IMR-90 (cell line): ENCODE results near the gene SUSD1. TPM values are rescaled to one million over a fixed set of nuclear protein-coding genes. Genes with fewer than 3 reads are reported as not detected.

ENCODE experiments used
- ATAC-seq: fragments of 200-7000 bp; cut with Tn5 transposase; 2 replicates; pipeline ENCODE4 v1.9.1; 2020; ENCODE audit warnings: low read depth, mild to moderate bottlenecking, moderate library complexity
- BruUV-seq: library from RNA; stranded (reverse); fragments of 400-500 nt; replicated peaks from 2 replicates; lab custom pipeline; 2021; lab: Mats Ljungman, UMichigan
- CTCF ChIA-PET: fragments of 300-600 bp; formaldehyde crosslinking; extraction: SDS; loops from one replicate; lab custom pipeline; 2021; ENCODE audit warnings: antibody characterized with exemption; lab: Yijun Ruan, JAX
- POLR2A ChIA-PET: fragments of 300-600 bp; sonication (Branson Sonifier 250); formaldehyde crosslinking; loops from one replicate; lab custom pipeline; 2022; ENCODE audit warnings: antibody characterized with exemption; ENCODE audit not compliant: unreplicated experiment; lab: Charles Lee
- DNase-seq: peaks from one replicate; pipeline ENCODE4 v3.0.0; 2013
- H2AFZ ChIP-seq: replicated peaks from 2 replicates; pipeline ENCODE3; 2013; ENCODE audit warnings: low read length, mild to moderate bottlenecking; ENCODE audit not compliant: poor library complexity
- H2AK5ac ChIP-seq: 2 replicates; pipeline ENCODE4 v1.6.1; 2013; ENCODE audit warnings: low read depth, low read length, inconsistent platforms
- H2AK9ac ChIP-seq: replicated peaks from 2 replicates; pipeline ENCODE3; 2013; ENCODE audit warnings: mild to moderate bottlenecking, low read depth, low read length, moderate library complexity; ENCODE audit not compliant: poor library complexity
- H2BK120ac ChIP-seq: 2 replicates; pipeline ENCODE4 v1.6.1; 2013; ENCODE audit warnings: low read depth, low read length, inconsistent platforms
- H2BK15ac ChIP-seq: 3 replicates; pipeline ENCODE4 v1.6.1; 2013; ENCODE audit warnings: low read depth, low read length, inconsistent platforms
- H2BK20ac ChIP-seq: 2 replicates; pipeline ENCODE4 v1.6.1; 2013; ENCODE audit warnings: low read depth, mild to moderate bottlenecking, inconsistent platforms, low read length, moderate library complexity
- H2BK5ac ChIP-seq: 2 replicates; pipeline ENCODE4 v1.6.1; 2013; ENCODE audit warnings: mild to moderate bottlenecking, low read depth, low read length, inconsistent platforms; ENCODE audit not compliant: poor library complexity, severe bottlenecking
- H3K14ac ChIP-seq: replicated peaks from 2 replicates; pipeline ENCODE4 v1.6.1; 2013; ENCODE audit warnings: low read depth, low read length, inconsistent platforms
- H3K18ac ChIP-seq: 2 replicates; pipeline ENCODE4 v1.6.1; 2013; ENCODE audit warnings: low read depth, low read length, control low read depth
- H3K23ac ChIP-seq: 2 replicates; pipeline ENCODE4 v1.6.1; 2013; ENCODE audit warnings: low read depth, low read length, inconsistent platforms
- H3K27ac ChIP-seq: 2 replicates; pipeline ENCODE4 v1.5.1; 2013; ENCODE audit warnings: mild to moderate bottlenecking, control low read depth, low read length; ENCODE audit not compliant: insufficient read depth
- H3K27me3 ChIP-seq: 2 replicates; pipeline ENCODE4 v1.6.1; 2013; ENCODE audit warnings: low read length; ENCODE audit not compliant: control insufficient read depth, insufficient read depth
- H3K36me3 ChIP-seq: 2 replicates; pipeline ENCODE4 v1.6.1; 2013; ENCODE audit warnings: low read length, mixed read lengths; ENCODE audit not compliant: control insufficient read depth, insufficient read depth
- H3K4ac ChIP-seq: 2 replicates; pipeline ENCODE4 v1.6.1; 2013; ENCODE audit warnings: low read depth, low read length, inconsistent platforms
- H3K4me1 ChIP-seq: 2 replicates; pipeline ENCODE4 v1.6.1; 2013; ENCODE audit warnings: low read length, mixed read lengths; ENCODE audit not compliant: control insufficient read depth, insufficient read depth
- H3K4me2 ChIP-seq: 2 replicates; pipeline ENCODE4 v1.6.1; 2013; ENCODE audit warnings: low read depth, mild to moderate bottlenecking, control low read depth, low read length, moderate library complexity
- H3K4me3 ChIP-seq: 2 replicates; pipeline ENCODE4 v1.5.1; 2013; ENCODE audit warnings: low read depth, mild to moderate bottlenecking, control low read depth, low read length, moderate library complexity; ENCODE audit not compliant: insufficient read depth
- H3K56ac ChIP-seq: 2 replicates; pipeline ENCODE4 v1.6.1; 2013; ENCODE audit warnings: low read length, inconsistent platforms; ENCODE audit not compliant: insufficient read depth; ENCODE audit errors: extremely low read depth
- H3K79me1 ChIP-seq, 2 experiments: 2 replicates each; pipeline ENCODE4 v1.6.1; 2013; ENCODE audit warnings: low read length in 2 of 2, inconsistent platforms in 1 of 2, low read depth in 1 of 2
- H3K9ac ChIP-seq: 2 replicates; pipeline ENCODE4 v1.6.1; 2013; ENCODE audit warnings: low read depth, low read length, control low read depth
- H3K9me1 ChIP-seq: 2 replicates; pipeline ENCODE4 v1.6.1; 2013; ENCODE audit warnings: low read length, inconsistent platforms; ENCODE audit not compliant: insufficient read depth
- H3K9me3 ChIP-seq: 2 replicates; pipeline ENCODE4 v1.6.1; 2013; ENCODE audit warnings: low read length; ENCODE audit not compliant: control insufficient read depth, insufficient read depth
- H4K20me1 ChIP-seq: 2 replicates; pipeline ENCODE4 v1.6.1; 2013; ENCODE audit warnings: low read length, inconsistent platforms; ENCODE audit not compliant: insufficient read depth
- H4K5ac ChIP-seq: 2 replicates; pipeline ENCODE4 v1.6.1; 2013; ENCODE audit warnings: mild to moderate bottlenecking, low read depth, low read length, control low read depth
- H4K8ac ChIP-seq, 2 experiments: 2 replicates each; pipeline ENCODE4 v1.6.1; 2013; ENCODE audit warnings: low read depth in 2 of 2, low read length in 2 of 2, control low read depth in 1 of 2, inconsistent platforms in 1 of 2
- H4K91ac ChIP-seq: 2 replicates; pipeline ENCODE4 v1.6.1; 2013; ENCODE audit warnings: low read depth, low read length, inconsistent platforms; ENCODE audit not compliant: insufficient read depth
- BHLHE40 ChIP-seq: fragments of 150-350 bp; IDR thresholded peaks from 2 replicates; pipeline ENCODE4 v1.6.1; 2016; ENCODE audit warnings: mild to moderate bottlenecking, low read depth, low read length
- CEBPB ChIP-seq: IDR thresholded peaks from 2 replicates; pipeline ENCODE4 v1.6.1; 2012; ENCODE audit warnings: low read depth, low read length, improper control_type of control experiment
- CHD1 ChIP-seq: IDR thresholded peaks from 2 replicates; pipeline ENCODE4 v1.6.1; 2012; ENCODE audit warnings: low read depth, low read length, improper control_type of control experiment
- CTCF ChIP-seq: conservative IDR thresholded peaks from 2 replicates; pipeline ENCODE4 v1.5.1; 2012; ENCODE audit warnings: mild to moderate bottlenecking, low read depth, low read length, improper control_type of control experiment
- ELK1 ChIP-seq: fragments of 150-350 bp; IDR thresholded peaks from 2 replicates; pipeline ENCODE4 v1.6.1; 2016; ENCODE audit warnings: low read depth, mild to moderate bottlenecking, low read length, moderate library complexity, borderline replicate concordance
- FOS ChIP-seq: fragments of 150-350 bp; IDR thresholded peaks from 2 replicates; pipeline ENCODE4 v1.6.1; 2016; ENCODE audit warnings: low read depth, low read length
- MAFK ChIP-seq: IDR thresholded peaks from 2 replicates; pipeline ENCODE4 v1.6.1; 2012; ENCODE audit warnings: low read depth, low read length, improper control_type of control experiment
- MAZ ChIP-seq: IDR thresholded peaks from 2 replicates; pipeline ENCODE4 v1.6.1; 2012; ENCODE audit warnings: low read depth, mild to moderate bottlenecking, low read length, improper control_type of control experiment, moderate library complexity, borderline replicate concordance
- MXI1 ChIP-seq: IDR thresholded peaks from 2 replicates; pipeline ENCODE4 v1.6.1; 2012; ENCODE audit warnings: low read depth, mild to moderate bottlenecking, low read length, moderate library complexity, borderline replicate concordance
- NFE2L2 ChIP-seq: fragments of 150-350 bp; IDR thresholded peaks from 2 replicates; pipeline ENCODE4 v1.6.1; 2016; ENCODE audit warnings: low read depth, mild to moderate bottlenecking, low read length
- POLR2A ChIP-seq: IDR thresholded peaks from 2 replicates; pipeline ENCODE4 v1.6.1; 2012; ENCODE audit warnings: mild to moderate bottlenecking, low read depth, low read length
- RAD21 ChIP-seq: IDR thresholded peaks from 2 replicates; pipeline ENCODE4 v1.6.1; 2012; ENCODE audit warnings: low read length, improper control_type of control experiment
- RCOR1 ChIP-seq: IDR thresholded peaks from 2 replicates; pipeline ENCODE4 v1.6.1; 2012; ENCODE audit warnings: mild to moderate bottlenecking, low read length, improper control_type of control experiment; ENCODE audit not compliant: insufficient replicate concordance
- RFX5 ChIP-seq: IDR thresholded peaks from 2 replicates; pipeline ENCODE4 v1.8.0; 2012; ENCODE audit warnings: low read depth, mild to moderate bottlenecking, low read length, moderate library complexity
- SMC3 ChIP-seq: fragments of 150-350 bp; IDR thresholded peaks from 2 replicates; pipeline ENCODE4 v1.6.1; 2016; ENCODE audit warnings: low read depth, mild to moderate bottlenecking, antibody characterized with exemption, low read length, moderate library complexity
- USF2 ChIP-seq: fragments of 150-350 bp; IDR thresholded peaks from 2 replicates; pipeline ENCODE4 v1.6.1; 2017; ENCODE audit warnings: mild to moderate bottlenecking, antibody characterized with exemption, low read length, low read depth
- WGBS, 2 experiments: methylation state at CpG; one replicate each; pipeline versions ENCODE4 v1.1.5 to v1.1.7; 2013; ENCODE audit warnings: missing lambda C conversion rate in 2 of 2; ENCODE audit not compliant: insufficient read length in 1 of 2; ENCODE audit errors: extremely low coverage in 2 of 2; 5-methylcytosine and 5-hydroxymethylcytosine counted together
- dilution Hi-C: fragments of 300-500 bp; cut with HindIII; formaldehyde crosslinking; loops from one replicate; pipeline ENCODE4 v1.14.3; 2018; ENCODE audit warnings: low sequenced_read_pairs; ENCODE audit not compliant: unreplicated experiment
- in situ Hi-C: fragments of 300-500 bp; cut with MboI; formaldehyde crosslinking; loops from 3 replicates; pipeline ENCODE4 v1.14.3; 2019; ENCODE audit warnings: low sequenced_read_pairs, inconsistent platforms, mixed read lengths
- intact Hi-C: fragments of 100-400 bp; cut with micrococcal nuclease; formaldehyde crosslinking; loops from 2 replicates; pipeline ENCODE4 v1.10.0; 2022
- polyA plus RNA-seq, 3 experiments: library from polyadenylated mRNA; depleted of rRNA; stranded (reverse); fragments of >200 nt; gene quantifications; 2 replicates each; pipeline ENCODE4 v1.2.3, GENCODE V29; 2012; ENCODE audit warnings: low replicate concordance in 1 of 3
- total RNA-seq: library from RNA; depleted of rRNA; stranded (reverse); fragments of >200 nt; gene quantifications from 2 replicates; pipeline ENCODE4 v1.2.3, GENCODE V29; 2012

Gene SUSD1
- total and polyA plus RNA-seq, 2 of the 4 experiments (the other 2 are of a cell fraction), result 4.0 to 4.7 TPM

GRCh38 chr9:112000743-112001142 lies 174.4 kb downstream of the SUSD1 start:
- CTCF ChIA-PET, result no interaction called here
- peak overlapping the region; percentile 56; the same call in 1 of the 2 replicates for H2BK120ac ChIP-seq
- ATAC-seq, result no peak

More at GRCh38 chr9:112000743-112001142, 174.4 kb downstream of the SUSD1 start:
- intact Hi-C loops, result no loop called here
- no peaks in the 10 kb centered on the region for H3K27me3 ChIP-seq
- H3K4me2 ChIP-seq, result no peak overlapping the region
- H2AK5ac ChIP-seq, result peak overlapping the region; percentile 91; the same call in 1 of the 2 replicates
- peaks cover 8% of the 10 kb centered on the region for H3K4me1 ChIP-seq
- peak overlapping the region; percentile 23 for H2AK9ac ChIP-seq
- peaks cover 5% of the 10 kb centered on the region for H3K9me1 ChIP-seq
- H4K8ac ChIP-seq, result peak overlapping the region in 1 of 2 experiments; percentile 51; a peak in 2 of 4 replicates
- no peak overlapping the region for H4K5ac ChIP-seq
- no peak overlapping the region for H3K4me3 ChIP-seq
- in situ Hi-C loops, result no loop called here
- H3K27ac ChIP-seq, result no peak overlapping the region
- no peaks in the 10 kb centered on the region for H4K20me1 ChIP-seq
- no peak overlapping the region; the same call in 1 of the 2 replicates for H3K23ac ChIP-seq
- dilution Hi-C loops, result no loop called here
- H3K9ac ChIP-seq, result no peak overlapping the region
- WGBS, 2 experiments, result no CpG with 5 or more reads among the region's 3 CpGs
- POLR2A ChIA-PET, result no interaction called here
- no peak overlapping the region for H3K18ac ChIP-seq
- no peak for DNase-seq
- peak overlapping the region; percentile 88; the same call in 2 of the 3 replicates for H2BK15ac ChIP-seq
- H2AFZ ChIP-seq, result no peak overlapping the region
- peak overlapping the region; percentile 60 for H3K4ac ChIP-seq
- H3K79me1 ChIP-seq, result peaks cover 0 to 4% of the 10 kb centered on the region in 2 experiments; a peak in 1 of 4 replicates
- H4K91ac ChIP-seq, result peak overlapping the region; percentile 61; the same call in 1 of the 2 replicates
- no peak for TF ChIP-seq MAZ
- no peak for TF ChIP-seq USF2
- TF ChIP-seq CTCF, result no peak
- no peak for TF ChIP-seq RFX5
- TF ChIP-seq RCOR1, result no peak
- no peak for TF ChIP-seq POLR2A
- no peak for TF ChIP-seq ELK1
- no peak for TF ChIP-seq MAFK
- no peak for TF ChIP-seq MXI1
- TF ChIP-seq CEBPB, result no peak
- TF ChIP-seq SMC3, result no peak
- TF ChIP-seq RAD21, result no peak
- TF ChIP-seq BHLHE40, result no peak
- no peak for TF ChIP-seq NFE2L2
- TF ChIP-seq CHD1, result no peak
- no peak for TF ChIP-seq FOS
- H3K14ac ChIP-seq, result no peak overlapping the region; the same call in 1 of the 2 replicates
- H3K9me3 ChIP-seq, result no peaks in the 10 kb centered on the region
- no peak overlapping the region for H2BK5ac ChIP-seq
- BruUV-seq, result no TSS peak
- H3K56ac ChIP-seq, result no peak overlapping the region
- H3K36me3 ChIP-seq, result no peaks in the 10 kb centered on the region
- peak overlapping the region; percentile 61; the same call in 1 of the 2 replicates for H2BK20ac ChIP-seq
